ENCODE measurements around the gene SOX13. TPM values are rescaled to one million over a fixed set of nuclear protein-coding genes. Genes with fewer than 3 reads are reported as not detected.
"Not testable (repeated sequence)": the region's sequence is repeated elsewhere in the genome, so short reads cannot be mapped to it uniquely, and the experiment has no call there.

The SOX13 gene
- total RNA-seq, 1 experiment from 2014 or later, result 31.5 TPM

DNA sequence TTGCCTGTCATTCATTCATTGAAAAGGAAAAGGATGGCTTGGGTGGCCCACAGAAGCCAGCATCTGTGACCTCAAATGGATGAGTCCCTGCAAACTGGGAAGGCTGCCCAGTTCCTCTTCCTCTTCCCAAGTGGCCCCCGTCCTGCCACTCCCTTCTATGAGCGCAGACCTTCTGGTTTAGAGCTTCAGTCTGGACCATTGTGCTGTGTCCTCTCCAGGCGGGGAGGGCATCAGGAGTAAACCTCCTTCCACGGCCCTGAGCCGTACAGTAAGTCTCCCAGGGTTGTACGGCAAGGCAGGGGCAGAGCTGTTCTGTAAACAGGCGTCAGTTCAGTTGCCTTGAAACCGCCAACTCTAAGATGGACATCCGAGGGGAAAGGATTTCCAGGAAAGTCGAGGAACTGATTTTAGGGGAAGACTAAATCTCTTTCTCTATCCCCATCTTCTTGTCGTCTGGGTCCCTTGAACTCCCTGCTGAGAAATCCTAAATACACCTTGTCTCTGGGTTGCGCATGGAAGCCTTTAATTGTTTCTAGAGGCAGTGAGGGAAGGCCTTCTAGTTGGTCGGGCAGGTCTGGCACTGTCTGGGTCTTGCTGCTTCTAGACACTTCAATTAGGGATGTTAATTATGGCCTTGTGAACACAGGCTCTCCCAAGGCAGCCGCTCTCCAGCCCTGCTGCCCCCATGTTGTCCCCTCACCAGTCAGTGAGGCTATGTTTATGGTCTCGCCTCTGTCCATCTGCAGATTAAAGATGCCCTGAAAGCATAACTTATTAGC is 22.1 kb downstream of the SOX13 start:
- Histone ChIP-seq H3K4me1 (peaks cover 17% of the 10 kb centered on the region), H3K9me3 (no peaks in the 10 kb centered on the region), H3K27me3 (replicated peaks; ENCODE audit: control insufficient read depth, insufficient read depth, low read length) (no peaks in the 10 kb centered on the region), H3K36me3 (ENCODE audit: control insufficient read depth, insufficient read depth, low read length) (no peaks in the 10 kb centered on the region; the same call in 1 of the 2 replicates), H3K4me3 (ENCODE audit: low read depth, low read length) (no peak overlapping the region)
- DNase-seq, result no peak
- H3K9me3 Mint-ChIP-seq (ENCODE audit: unreplicated experiment), result no peaks in the 10 kb centered on the region
- POLR2A ChIA-PET, result no interaction called here
- H3K4me1 Mint-ChIP-seq (ENCODE audit: low read depth, unreplicated experiment), result peaks cover 11% of the 10 kb centered on the region
- H3K27ac Mint-ChIP-seq (ENCODE audit: unreplicated experiment), result no peak overlapping the region
- H3K4me3 Mint-ChIP-seq (ENCODE audit: unreplicated experiment), result no peak overlapping the region
- intact Hi-C loops (cut with micrococcal nuclease; ENCODE audit: unreplicated experiment), result no loop called here
- TF ChIP-seq, protein P1, sequence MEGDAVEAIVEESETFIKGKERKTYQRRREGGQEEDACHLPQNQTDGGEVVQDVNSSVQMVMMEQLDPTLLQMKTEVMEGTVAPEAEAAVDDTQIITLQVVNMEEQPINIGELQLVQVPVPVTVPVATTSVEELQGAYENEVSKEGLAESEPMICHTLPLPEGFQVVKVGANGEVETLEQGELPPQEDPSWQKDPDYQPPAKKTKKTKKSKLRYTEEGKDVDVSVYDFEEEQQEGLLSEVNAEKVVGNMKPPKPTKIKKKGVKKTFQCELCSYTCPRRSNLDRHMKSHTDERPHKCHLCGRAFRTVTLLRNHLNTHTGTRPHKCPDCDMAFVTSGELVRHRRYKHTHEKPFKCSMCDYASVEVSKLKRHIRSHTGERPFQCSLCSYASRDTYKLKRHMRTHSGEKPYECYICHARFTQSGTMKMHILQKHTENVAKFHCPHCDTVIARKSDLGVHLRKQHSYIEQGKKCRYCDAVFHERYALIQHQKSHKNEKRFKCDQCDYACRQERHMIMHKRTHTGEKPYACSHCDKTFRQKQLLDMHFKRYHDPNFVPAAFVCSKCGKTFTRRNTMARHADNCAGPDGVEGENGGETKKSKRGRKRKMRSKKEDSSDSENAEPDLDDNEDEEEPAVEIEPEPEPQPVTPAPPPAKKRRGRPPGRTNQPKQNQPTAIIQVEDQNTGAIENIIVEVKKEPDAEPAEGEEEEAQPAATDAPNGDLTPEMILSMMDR (IDR thresholded peaks at IDR 0.05; ENCODE audit: insufficient read depth in 1 of 2, low read depth in 1 of 2, low read length in 1 of 2, severe bottlenecking in 1 of 2, unreplicated experiment in 1 of 2), result no peak
- CTCF ChIA-PET, result no interaction called here
- no peaks in the 10 kb centered on the region for H3K36me3 Mint-ChIP-seq (ENCODE audit: insufficient read depth, unreplicated experiment)
- H3K27me3 Mint-ChIP-seq (ENCODE audit: insufficient read depth, unreplicated experiment), result no peaks in the 10 kb centered on the region
- no TSS peak for BruUV-seq (replicated peaks)

DNA sequence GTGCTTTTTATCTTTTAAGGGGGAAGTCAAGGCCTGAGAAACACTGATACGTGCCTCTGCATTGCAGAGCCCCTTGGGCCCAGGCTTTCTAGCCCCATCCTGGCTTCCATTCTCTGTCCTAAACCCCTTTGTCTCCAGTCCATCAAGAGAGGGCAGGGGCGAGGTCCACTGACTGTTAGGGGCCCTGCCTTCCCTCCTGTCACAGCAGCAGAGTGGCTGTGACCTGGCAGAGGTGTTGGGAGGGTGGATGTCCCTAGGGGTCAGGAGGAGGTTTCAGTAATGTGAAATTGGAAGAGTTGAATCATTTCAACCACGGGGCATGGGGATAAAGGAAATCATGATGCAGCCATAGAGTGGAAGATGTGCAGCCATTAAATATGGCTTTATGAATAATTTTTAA is 24.0 kb downstream of the SOX13 start:
- peaks cover 21% of the 10 kb centered on the region for H3K4me1 ChIP-seq
- H3K36me3 ChIP-seq (ENCODE audit: control insufficient read depth, insufficient read depth, low read length), result no peaks in the 10 kb centered on the region; the same call in 1 of the 2 replicates
- H3K9me3 ChIP-seq, result no peaks in the 10 kb centered on the region
- Mint-ChIP-seq H3K4me3 (ENCODE audit: unreplicated experiment) (no peak overlapping the region), H3K4me1 (ENCODE audit: low read depth, unreplicated experiment) (peaks cover 11% of the 10 kb centered on the region), H3K9me3 (ENCODE audit: unreplicated experiment) (no peaks in the 10 kb centered on the region), H3K36me3 (ENCODE audit: insufficient read depth, unreplicated experiment) (no peaks in the 10 kb centered on the region), H3K27ac (ENCODE audit: unreplicated experiment) (no peak overlapping the region), H3K27me3 (ENCODE audit: insufficient read depth, unreplicated experiment) (no peaks in the 10 kb centered on the region)
- no peak overlapping the region for H3K4me3 ChIP-seq (ENCODE audit: low read depth, low read length)
- no TSS peak for BruUV-seq (replicated peaks)
- ChIA-PET POLR2A (no interaction called here), CTCF (no interaction called here)
- TF ChIP-seq, protein P1 (IDR thresholded peaks at IDR 0.05; ENCODE audit: insufficient read depth in 1 of 2, low read depth in 1 of 2, low read length in 1 of 2, severe bottlenecking in 1 of 2, unreplicated experiment in 1 of 2), result no peak
- no peak for DNase-seq
- intact Hi-C loops (cut with micrococcal nuclease; ENCODE audit: unreplicated experiment), result no loop called here
- H3K27me3 ChIP-seq (replicated peaks; ENCODE audit: control insufficient read depth, insufficient read depth, low read length), result no peaks in the 10 kb centered on the region

DNA sequence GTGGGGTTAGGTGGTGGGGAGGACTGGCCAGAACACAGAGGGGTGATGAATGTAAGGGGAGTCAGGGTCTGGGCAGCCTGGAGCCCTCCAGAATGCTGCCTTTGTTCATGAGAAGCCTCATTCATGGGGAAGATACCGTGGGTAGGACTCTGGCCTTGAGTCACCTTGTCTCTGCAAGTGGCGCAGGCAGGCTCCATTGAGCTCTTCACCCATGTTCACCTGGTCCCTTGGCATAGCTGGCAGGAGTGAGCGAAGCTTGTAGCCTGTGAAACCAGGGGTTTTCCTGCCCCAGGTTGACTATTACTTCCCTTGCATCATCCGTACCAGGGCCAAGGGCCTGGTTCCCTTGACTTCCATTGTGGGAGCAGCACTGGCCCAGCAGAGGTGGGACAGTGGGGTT is 25.8 kb downstream of the SOX13 start:
- H3K4me1 Mint-ChIP-seq (ENCODE audit: low read depth, unreplicated experiment), result peaks cover 10% of the 10 kb centered on the region
- Histone ChIP-seq H3K36me3 (ENCODE audit: control insufficient read depth, insufficient read depth, low read length) (no peaks in the 10 kb centered on the region), H3K9me3 (no peaks in the 10 kb centered on the region), H3K4me3 (ENCODE audit: low read depth, low read length) (no peak overlapping the region), H3K4me1 (peaks cover 26% of the 10 kb centered on the region), H3K27me3 (replicated peaks; ENCODE audit: control insufficient read depth, insufficient read depth, low read length) (no peaks in the 10 kb centered on the region)
- CTCF ChIA-PET, result no interaction called here
- H3K4me3 Mint-ChIP-seq (ENCODE audit: unreplicated experiment), result no peak overlapping the region
- no peaks in the 10 kb centered on the region for H3K9me3 Mint-ChIP-seq (ENCODE audit: unreplicated experiment)
- H3K27ac Mint-ChIP-seq (ENCODE audit: unreplicated experiment), result no peak overlapping the region
- TF ChIP-seq, protein P1 (IDR thresholded peaks at IDR 0.05; ENCODE audit: insufficient read depth in 1 of 2, low read depth in 1 of 2, low read length in 1 of 2, severe bottlenecking in 1 of 2, unreplicated experiment in 1 of 2), result no peak
- intact Hi-C loops (cut with micrococcal nuclease; ENCODE audit: unreplicated experiment), result no loop called here
- no TSS peak for BruUV-seq (replicated peaks)
- H3K36me3 Mint-ChIP-seq (ENCODE audit: insufficient read depth, unreplicated experiment), result no peaks in the 10 kb centered on the region
- DNase-seq, result no peak
- H3K27me3 Mint-ChIP-seq (ENCODE audit: insufficient read depth, unreplicated experiment), result no peaks in the 10 kb centered on the region
- POLR2A ChIA-PET, result no interaction called here

DNA sequence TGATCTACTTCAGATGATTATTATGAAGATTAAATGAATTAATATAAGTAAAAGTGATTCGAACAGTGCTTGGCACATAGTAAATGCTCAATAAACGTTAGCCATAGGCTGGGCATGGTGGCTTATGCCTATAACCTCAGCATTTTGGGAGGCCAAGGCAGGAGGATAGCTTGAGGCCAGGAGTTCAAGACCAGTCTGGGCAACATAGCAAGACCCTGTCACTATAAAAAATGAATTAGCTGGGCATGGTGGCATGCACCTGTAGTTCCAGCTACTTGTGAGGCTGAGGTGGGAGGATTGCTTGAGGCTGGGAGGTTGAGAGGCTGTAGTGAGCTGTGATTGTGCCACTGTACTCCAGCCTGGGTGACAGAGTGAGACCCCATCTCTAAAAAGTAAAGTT is 26.8 kb downstream of the SOX13 start:
- H3K27me3 ChIP-seq (replicated peaks; ENCODE audit: control insufficient read depth, insufficient read depth, low read length); BruUV-seq (replicated peaks); DNase-seq; H3K9me3 Mint-ChIP-seq (ENCODE audit: unreplicated experiment); H3K27me3 Mint-ChIP-seq (ENCODE audit: insufficient read depth, unreplicated experiment); H3K36me3 Mint-ChIP-seq (ENCODE audit: insufficient read depth, unreplicated experiment); H3K9me3 ChIP-seq; H3K4me3 ChIP-seq (ENCODE audit: low read depth, low read length); POLR2A ChIA-PET; CTCF ChIA-PET; H3K4me3 Mint-ChIP-seq (ENCODE audit: unreplicated experiment); H3K27ac Mint-ChIP-seq (ENCODE audit: unreplicated experiment); H3K36me3 ChIP-seq (ENCODE audit: control insufficient read depth, insufficient read depth, low read length); intact Hi-C loops (cut with micrococcal nuclease; ENCODE audit: unreplicated experiment): not testable (repeated sequence)
- H3K4me1 ChIP-seq, result peaks cover 30% of the 10 kb centered on the region
- H3K4me1 Mint-ChIP-seq (ENCODE audit: low read depth, unreplicated experiment), result peaks cover 16% of the 10 kb centered on the region
